Forelimb muscle (tissue), 1 donor: Measurements from ENCODE around the gene PSAPL1. TPM values are rescaled to one million over a fixed set of nuclear protein-coding genes. Genes with fewer than 3 reads are reported as not detected.

Source experiments
- DNase-seq: peaks from one replicate; pipeline ENCODE4 v3.0.0-alpha.2; 2013; ENCODE audit warnings: low read depth
- polyA plus RNA-seq: library from polyadenylated mRNA; unstranded; fragments of 120-200 nt; gene quantifications from one replicate; pipeline ENCODE4 v1.2.1, GENCODE V29; 2013; ENCODE audit not compliant: insufficient read length

The PSAPL1 gene
- polyA plus RNA-seq, 1 donor, result not detected

DNA sequence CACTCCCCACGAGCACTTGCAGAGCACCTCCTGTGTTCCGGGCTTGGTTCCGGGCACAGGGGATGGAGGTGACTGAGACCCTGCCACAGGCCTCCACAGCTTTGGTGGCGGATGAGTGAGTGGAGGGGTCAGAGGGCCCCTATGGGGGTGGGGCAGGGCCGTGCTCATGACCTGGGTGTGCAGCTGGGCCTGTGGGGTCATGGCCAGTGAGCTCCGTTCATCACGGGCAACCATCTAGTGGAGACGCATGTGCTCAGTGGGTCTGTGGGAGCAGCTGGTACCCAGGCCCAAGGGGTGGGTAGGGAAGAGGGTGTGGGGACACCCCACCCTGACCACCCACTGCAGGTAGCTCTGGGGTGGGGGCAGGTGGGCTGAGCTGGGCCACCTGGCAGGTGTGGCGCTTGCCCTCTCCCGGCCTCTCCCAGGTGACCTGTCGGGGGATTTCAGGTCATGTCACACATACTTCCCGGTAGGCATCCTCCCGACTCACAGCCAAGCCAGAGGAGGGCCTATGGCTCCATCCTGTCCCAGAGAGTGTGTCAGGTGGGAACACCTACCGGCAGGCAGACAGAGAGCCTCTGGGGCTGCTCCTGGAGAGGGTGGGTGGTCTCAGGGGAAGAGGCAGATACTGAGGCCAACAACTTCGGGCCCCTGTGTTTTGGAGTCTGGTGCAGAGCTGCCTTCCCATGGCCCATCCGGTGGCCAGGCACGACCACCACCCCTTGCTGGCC lies 3.6 kb downstream of the PSAPL1 start:
- DNase-seq, result no peak

DNA sequence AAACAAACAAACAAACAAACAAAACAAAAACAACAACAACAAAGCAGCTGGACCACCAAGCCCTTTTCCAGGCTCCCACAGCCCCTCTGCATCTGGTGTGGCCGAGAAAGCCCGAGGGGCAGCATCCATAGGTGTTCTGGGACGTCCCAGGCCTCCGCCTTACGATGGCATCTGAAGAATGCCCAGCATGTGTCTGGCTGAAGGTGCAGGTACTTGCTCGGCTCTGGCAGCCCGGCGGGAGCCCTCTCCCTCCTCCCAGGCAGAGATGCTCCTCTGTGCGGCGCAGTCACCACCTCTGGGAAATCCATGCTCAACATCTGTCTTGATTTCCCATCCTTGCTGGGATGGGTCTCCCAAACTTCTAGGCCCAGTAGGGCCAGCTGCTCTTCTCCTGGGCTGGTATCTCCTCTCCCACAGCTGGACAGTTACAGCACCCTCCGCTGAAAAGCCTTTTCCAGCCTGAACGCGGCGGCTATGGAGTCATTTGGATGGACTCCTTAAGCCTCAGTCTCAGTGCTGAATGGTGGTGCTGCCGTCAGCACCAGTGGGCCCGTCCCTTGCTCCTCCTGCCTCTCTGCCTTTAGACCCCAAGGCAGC lies 4.3 kb downstream of the PSAPL1 start:
- no peak for DNase-seq

DNA sequence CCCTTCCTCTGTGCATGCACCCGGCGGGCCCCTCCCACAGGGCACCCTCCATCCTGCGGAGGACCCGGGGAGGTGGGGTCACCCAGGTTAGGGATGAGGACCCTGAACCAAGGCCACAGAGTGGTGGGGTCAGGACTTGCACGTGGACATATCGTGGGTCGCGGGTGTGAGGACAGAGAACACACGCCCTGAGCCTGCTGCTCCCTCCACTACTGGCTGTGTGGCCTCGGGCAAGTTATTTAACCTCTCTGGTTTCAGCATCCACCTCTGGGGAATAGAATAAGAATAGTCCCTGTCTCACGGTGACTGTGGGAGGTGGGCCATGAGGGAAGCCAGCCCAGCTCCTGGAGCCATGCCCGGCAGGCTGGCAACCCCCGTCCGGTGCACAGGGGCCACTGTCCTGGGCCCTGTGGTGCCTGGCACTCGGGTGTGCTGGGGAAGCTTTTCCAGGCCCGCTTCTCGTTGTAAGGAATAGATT lies 5.1 kb downstream of the PSAPL1 start:
- DNase-seq, result no peak

DNA sequence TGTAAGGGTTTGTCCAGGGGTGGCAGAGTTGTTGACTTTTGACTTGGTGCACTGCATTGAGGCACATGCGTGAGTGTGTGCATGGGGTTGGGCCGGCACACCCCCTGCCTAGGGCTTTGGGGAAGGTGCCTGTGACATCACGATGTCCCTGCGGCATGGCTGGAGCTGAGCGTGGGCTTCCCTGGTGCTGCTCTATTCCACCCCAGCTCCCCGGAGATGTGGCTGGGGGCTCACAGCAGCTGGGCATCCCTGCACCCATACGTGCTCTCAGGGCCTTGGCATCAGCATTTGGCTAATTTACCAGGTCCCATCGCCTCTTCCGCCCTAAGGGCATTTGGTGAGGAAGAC lies 5.7 kb downstream of the PSAPL1 start:
- DNase-seq, result no peak

DNA sequence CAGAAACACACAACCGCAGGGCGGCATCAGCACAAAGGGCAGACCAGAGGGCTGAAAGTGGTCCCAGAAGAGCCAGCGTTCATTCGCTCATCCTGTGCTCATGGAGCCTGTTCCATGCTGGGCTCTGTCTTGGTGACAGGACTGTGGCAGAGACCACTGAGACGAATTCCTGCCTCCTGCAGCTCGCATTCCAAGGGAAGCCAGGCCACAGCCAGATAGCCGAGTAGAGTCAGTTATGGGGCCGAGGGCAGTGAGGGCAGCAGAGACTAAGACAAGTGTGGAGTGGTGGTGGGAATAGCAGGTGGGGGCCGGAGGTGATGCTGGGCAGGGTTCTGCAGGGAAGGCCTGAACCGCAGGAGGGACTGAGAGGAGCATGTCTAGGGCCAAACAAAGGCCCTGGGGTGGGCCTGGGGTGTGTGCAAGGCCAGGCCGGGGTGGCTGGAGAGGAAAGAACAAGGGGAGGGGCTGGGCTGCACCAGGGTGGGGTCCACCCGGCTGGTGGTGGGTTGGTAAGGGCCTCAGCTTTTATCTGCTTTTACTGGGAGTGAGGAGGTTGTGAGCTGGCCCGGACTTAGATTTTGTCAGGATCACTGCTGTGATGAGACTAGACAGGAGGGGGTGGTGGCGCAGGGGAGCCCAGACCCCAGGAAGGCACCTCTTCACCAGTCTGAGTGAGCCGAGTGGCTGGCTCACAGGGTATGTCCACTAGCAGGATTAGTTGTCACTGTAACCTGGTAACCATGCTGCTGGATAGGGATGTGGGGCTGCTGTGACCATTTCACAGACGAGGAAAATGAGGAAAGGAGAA lies 6.3 kb downstream of the PSAPL1 start:
- no peak for DNase-seq

DNA sequence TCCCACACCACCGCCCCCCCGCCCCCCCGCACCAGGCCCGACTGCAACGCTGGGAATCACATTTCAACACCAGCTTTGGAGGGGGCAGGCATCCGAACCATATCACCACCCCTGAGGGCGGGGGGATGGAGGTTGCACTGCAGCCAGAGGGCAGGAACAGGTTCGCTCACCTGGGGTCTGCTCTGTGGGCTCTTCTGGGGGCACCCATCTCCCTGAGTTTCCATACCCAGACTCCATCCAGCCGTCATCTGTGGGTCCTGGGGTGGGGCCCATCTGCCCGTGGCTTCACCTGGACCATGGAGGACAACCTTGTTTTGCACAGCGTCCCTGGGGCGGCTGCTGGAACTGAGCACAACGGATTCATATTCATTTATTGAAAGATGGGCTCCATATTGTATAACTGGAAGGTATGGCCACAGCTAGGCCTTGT lies 6.9 kb downstream of the PSAPL1 start:
- no peak for DNase-seq

DNA sequence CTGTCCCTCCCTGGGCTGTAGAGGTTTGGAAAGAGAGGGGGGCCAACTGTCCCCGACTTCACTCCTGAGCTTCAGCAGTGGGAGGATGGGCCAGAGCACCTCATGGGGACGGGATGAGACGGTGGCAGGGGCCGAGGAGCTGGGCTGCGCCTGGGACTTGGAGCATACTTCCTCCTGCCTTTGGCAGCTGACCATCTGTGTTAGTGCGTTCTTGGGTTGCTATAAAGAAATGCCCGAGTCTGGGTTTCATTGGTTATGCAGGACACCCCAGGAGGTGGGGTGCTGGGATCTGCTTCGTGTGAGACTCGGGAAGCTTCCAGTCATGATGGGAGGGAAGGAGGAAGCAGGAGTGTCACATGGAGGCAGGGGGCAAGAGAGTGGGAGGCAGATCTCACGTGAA lies 7.4 kb downstream of the PSAPL1 start:
- DNase-seq, result no peak

DNA sequence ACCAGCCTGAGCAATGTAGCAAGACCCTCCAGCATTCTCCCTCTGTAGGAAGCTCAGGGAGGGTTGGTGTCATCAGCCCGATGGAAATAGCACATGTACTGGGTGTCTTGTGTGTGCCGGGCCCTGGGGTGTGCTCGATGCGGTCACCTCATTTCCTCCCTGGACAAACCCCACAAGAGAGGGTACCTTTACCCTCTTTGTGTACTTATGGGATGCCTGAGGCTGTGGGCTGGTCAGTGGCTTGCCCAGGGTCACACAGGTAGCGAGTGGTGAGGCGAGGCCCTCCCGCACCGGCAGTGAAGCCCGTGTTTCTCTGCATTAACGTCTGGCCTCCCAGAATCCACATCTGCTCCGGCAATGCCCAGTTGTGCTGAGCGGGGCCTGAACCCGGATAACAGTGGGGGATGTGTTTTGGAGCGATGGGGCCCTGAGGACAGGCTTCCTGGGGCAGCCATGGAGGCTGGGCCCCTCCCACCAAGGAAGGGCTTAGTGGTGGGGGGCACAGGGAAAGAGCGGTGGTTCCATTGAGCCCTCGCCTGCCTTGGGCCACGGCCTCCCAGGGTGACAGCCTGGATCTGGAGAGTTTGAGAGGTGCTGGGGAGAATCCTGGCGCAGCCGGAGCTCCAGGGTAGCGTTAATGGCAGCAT lies 8.1 kb downstream of the PSAPL1 start:
- DNase-seq, result no peak

DNA sequence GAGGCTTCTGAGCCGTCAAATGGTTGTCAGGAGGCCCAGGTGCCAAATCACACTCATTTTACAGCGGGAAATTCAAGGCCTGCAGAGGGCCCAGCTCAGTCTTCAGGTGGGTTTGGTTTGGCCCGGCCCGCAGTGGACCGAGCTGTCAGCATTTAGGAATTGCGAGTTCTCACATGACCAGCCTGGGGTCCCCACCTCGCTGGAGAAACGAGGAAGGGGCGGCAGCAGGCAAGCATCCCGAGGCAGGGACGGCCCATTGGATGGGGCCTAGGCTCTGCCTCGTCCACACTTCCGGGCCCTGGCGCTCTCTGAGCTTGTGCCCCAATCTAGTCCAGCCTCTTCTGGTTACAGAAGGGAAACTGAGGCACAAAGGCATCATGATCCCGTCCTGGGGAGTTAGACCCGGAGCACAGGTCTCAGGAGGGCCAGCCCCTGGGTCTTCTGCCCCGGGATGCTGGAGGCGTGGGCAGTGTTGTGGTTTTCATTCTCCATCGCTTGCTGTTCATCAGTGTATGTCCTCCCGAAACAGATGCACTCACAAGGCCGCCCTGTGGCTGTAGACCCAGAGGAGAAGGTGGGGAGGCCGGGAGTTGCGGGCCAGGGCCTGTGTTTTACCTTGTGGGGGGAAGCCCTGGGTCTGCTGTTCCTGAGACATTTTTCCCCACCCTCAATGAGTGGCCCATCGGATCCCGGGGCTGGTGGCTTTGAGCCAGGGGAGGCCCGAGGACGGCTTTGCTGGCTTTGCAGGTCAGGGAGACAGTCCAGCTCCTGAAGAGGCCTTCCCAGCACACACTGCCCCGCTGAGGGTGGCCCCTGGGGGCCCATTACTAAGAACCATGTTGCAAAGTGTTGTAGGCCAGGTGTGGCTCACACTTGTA lies 8.9 kb downstream of the PSAPL1 start:
- DNase-seq, result no peak

DNA sequence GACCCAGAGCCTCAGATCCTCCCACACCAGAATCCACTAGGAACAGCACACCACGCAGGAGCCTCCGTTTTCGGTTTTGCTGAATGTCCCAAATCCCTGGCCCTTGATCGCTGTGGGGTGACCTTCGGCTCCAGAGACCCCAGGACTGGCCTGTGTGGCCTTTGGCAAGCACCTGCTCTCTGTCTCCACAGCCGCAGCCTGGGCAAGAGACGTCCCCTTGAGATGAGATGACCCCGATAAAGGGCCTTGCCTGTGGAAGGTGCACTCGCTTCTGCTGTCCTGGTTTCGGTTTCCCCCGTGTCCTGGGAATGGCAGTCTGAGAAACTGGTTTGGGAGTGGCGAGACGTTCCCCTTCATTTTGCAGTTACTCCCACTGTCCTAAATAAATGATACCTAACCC lies 9.6 kb downstream of the PSAPL1 start:
- DNase-seq, result no peak

DNA sequence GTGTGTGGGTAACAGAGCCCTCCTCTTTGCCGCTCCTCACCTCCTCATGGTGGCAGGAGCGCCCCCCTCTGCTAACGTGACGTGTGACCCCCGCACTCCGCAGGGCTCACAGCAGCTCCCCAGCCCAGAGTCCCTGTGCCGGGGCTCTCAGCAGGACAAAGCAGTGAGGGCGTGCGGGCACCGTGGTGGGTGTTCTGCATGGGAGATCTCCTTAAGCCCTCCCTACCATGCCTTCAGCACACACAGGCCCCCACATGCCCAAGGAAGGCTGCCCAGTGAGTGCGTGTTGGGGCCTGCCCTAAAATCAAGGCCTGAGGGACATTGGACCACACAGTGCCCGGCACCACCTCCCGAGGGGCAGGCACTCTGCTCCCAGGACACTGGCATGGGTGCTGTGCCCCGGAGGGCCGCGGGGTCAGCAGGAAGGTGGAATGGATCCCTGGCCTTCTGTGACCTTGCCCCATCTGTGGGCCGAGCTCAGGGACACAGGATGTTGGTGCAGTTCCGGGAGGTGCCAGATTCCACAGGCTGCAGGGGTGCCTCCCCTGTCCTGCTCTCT lies 10.1 kb downstream of the PSAPL1 start:
- no peak for DNase-seq

DNA sequence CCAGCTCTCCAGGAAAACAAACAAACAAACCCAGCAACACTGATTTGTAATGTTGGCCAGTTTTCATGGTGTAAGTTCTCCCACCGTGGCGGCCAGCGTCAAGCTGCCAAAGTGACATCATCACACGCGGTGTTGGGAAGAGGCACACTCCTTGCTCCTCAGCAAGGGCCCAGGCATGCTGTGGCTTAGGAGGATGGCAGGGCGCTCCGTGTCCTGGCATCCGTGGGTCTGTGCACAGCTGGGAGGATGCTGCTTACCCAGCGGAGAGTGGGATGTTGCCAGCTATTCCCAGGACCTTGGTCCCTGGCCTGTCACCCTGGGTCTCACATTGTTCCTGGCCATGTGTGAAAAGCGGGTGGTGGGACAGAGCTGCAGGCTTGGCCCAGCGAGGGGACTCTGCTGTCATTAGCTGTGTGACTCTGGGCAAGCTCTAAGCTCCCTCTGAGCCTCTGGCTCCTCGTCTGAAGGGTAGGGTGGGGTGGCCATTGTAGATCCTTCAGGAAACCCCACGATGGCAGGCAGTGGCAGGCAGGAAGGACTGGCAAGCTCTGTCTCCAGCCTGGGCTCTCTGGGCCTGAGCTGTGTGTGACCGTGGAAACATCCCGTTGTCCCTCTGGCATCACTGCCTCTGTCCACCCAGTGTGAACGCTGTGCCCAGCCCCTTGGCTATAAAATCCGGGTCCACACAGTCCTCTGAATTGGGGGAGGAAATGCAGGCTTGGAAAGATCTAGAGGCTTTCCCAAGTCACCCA lies 10.8 kb downstream of the PSAPL1 start:
- peak; percentile 46 for DNase-seq

DNA sequence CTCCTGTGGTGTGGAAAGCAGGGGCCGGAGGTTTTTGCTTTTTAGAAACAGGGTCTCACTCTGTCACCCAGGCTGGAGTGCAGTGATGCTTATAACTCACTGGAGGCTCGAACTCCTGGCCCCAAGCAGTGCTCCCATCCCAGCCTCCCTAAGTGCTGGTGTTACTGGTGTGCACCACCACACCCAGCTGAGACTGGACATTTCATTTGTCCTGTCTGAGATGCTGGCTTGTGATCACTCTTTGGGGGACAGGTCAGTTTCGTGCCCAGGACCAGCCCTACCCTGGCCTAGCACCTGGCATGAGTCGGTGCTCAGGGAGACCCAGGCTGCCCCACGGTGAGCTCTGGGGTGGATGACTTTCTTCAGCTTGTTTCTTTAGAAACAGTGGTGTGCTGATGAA lies 11.3 kb downstream of the PSAPL1 start:
- no peak for DNase-seq

DNA sequence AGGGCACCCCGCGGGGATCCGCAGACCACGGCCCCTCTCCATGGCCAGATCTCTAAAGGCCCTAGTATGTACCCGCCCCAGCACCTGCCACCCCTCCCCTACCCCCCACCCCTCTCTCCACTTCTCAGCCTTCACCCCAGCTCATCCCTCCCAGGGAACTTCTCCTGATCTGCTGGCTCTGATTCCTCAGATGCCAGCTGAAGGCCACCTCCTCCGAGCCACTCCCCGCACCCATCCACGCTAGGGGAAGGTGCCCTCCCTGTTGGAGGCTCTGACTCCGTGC lies 11.9 kb downstream of the PSAPL1 start:
- no peak for DNase-seq

DNA sequence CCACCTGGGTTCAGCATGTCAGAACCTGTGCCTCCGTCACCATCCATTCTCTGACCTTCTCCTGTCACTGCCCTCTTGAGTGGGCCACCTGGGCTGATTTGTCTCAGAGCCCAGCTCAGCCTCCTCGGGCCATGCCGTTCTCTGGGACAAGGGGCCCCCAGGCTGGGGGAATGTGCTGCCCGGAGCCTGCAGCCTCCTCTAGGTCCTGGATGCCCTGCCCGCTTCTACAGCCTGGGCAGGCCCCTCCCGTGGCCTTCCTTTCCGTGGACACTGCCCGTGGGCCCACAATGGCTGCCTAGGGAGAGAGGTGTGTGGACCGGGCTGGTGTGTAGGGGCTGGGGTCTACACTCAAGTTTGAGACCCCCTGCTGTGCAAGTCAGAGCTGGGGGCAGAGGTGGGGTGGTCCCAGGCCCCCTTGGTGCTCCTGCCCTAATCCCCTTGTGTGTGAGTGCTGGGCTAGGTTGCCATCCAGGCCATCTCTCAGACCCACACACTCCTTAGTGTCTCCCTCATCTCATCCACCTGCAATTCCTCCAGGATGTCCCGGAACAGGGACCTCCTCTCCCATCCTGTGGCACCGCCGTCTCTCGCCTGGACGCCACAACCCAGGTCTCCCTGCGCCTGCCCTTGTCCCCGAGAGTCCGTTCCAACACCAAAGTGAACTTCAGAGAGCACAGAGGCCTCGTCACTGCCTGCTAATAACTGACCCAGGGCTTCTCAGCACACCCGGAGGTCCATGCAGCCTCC lies 12.4 kb downstream of the PSAPL1 start:
- DNase-seq, result no peak

DNA sequence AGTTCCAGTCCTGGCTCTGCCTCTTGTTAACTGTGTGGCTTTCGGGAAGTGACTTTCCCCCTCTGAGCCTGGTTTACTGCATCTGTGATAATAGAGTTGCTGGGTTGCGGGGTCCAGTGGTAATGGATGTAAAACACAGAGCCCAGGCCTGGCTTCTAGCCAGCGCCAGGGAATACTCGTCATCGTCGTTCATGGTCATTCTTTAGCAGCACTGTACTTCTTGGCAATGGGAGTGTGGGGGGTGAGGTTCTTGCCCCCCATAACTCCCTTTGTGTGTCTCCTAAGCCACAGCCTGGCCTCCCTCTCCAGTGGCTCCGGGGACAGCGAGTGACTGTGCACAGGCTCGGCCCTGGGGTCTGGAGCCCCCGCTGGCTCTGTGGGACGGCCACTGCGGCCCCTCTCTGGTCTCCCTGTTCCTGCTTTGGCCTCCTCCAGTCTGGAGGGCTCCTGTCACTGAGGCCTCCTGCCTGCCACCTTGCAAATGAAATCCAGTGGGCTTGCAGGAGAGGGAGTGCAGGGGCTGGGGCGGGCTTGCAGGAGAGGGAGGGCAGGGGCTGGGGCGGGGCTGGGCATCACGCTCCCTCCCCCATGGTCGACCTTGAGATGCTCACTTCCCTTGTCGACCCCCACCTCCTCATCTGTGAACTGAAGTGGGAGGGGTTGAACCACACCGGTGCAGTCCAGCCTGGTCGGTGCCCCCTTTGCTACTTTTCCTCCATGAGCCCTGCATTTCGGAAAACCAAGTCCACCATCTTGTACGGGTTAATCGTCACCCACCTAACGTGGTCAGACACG lies 13.2 kb downstream of the PSAPL1 start:
- DNase-seq, result no peak

DNA sequence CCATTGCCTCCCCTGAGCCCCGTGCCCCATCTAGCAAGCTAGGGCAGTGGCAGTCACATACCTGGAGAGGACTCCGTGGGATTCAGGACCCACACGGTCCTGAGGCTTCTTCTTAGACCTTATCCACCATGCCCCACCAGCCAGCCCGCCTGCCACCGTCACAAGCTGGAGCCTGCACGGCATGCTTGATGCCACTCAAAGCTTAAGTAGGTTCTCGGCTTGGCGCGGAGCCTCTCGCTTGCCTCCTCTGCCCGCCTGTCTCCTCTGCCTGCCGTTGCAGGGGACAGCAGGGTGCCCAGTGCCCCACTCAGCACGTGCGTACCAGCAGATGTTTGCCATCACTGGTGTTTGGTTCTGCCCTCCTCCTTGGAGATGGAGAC lies 14.1 kb downstream of the PSAPL1 start:
- no peak for DNase-seq

DNA sequence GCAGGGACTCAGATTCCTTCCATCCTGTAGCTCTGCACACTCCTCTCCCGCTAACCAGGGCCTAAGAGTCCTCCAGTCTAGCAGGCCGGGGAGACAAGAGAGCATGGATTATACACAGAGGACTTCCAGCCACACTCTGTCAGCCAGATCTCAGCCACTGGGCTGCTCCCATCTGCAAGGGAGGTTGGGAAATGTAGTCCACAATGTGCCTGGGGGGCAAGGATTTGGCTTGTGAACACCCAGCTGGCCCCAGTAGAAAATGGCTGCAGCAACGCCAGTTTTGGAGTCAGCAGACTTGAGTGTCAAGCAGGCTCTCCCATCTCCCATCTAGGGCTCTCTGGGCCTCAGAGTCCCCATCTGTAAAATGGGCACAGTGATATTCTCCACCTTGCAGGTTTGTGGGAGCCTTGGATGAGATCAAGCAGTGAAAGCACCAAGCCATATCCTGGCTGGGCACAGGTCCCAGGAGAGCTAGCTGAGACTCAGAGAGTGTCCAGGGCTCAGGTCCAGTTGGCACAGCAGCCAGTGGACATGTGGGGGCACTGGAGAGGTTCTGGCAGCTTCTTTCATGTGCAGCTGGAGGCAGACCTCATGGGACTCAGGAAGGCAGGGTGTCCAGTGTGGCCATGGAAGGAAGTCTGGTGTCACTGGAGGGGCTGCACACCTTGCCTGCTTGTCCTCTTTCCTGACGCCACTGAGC lies 14.6 kb downstream of the PSAPL1 start:
- DNase-seq, result no peak
